GM18907 (cell line): ENCODE results near the gene TRHDE.

Experiments
- ATAC-seq: cut with Tn5 transposase; IDR thresholded peaks from one replicate; pipeline ENCODE4 v1.9.1; 2021; ENCODE audit warnings: mild to moderate bottlenecking, moderate library complexity; ENCODE audit not compliant: unreplicated experiment

TRHDE gene

GRCh38 chr12:72432037-72432604 lies 160.0 kb downstream of the TRHDE start:
- ATAC-seq: no peak

DNA sequence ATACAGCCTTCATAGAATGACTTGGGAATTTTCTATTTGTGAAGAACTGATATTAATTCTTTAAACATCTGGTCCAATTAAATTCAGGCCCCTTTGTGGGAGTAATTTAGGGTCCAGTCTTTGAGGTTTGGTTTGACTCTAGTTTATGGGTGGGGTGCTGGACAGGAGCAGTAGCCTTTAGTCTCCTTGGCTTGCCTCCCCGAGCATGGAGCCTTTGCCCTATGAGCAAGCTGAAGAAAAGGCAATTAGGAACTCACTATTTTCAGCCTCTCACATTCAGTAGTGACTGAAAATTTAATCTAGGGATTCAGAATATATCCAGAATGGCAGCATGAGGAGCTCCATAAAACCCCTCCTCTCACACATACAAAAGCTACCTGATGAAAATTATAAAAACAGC lies 161.1 kb downstream of the TRHDE start:
- no peak for ATAC-seq

GRCh38 chr12:72434999-72435398 lies 162.8 kb downstream of the TRHDE start:
- no peak for ATAC-seq

DNA sequence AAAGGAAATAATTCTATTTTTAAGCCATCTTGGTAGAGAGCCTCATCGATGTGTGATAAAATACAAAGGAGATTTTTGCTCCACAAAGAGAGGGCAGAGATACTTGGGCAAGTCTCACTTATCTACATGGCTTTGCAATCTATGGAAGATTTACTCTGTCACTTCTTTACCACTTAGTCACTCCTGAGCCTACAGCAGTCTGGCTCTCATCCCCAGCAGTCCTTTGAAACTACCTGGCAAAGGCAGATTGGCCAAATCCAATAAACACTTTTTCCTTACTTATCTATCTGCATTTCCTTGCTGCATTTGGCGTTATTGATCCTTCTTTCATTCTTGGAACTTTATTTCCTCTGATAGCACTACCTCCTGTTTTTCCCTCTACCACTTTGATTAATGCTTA lies 170.0 kb downstream of the TRHDE start:
- no peak for ATAC-seq

DNA sequence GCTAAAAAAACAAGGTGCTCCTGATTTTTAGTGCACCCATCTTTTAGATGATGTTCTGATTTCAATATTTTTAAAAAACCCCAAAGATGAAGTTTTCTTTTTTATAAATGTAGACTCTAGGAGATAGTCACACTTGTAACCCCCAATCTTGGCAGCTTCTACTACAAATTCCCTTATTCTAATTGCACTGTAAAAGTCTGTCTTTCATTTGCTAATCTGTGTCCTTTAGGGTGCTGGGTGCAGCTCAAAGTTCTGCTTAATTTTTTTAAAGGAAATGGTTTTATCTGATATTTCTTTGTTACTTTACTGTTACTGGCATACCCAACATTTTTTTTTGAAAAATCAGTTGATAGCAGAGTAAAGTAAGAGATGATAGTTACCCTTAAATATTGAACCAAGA lies 172.0 kb downstream of the TRHDE start:
- ATAC-seq: no peak

GRCh38 chr12:72444566-72444965 lies 172.4 kb downstream of the TRHDE start:
- no peak for ATAC-seq

- ATAC-seq: no peak
Measured at GRCh38 chr12:72448089-72448488, 175.9 kb downstream of the TRHDE start.

- ATAC-seq: no peak
Measured at GRCh38 chr12:72448805-72449204, 176.6 kb downstream of the TRHDE start.

- no peak for ATAC-seq
Measured at GRCh38 chr12:72453066-72453465, 180.9 kb downstream of the TRHDE start.

GRCh38 chr12:72453550-72453949 lies 181.4 kb downstream of the TRHDE start:
- no peak for ATAC-seq

DNA sequence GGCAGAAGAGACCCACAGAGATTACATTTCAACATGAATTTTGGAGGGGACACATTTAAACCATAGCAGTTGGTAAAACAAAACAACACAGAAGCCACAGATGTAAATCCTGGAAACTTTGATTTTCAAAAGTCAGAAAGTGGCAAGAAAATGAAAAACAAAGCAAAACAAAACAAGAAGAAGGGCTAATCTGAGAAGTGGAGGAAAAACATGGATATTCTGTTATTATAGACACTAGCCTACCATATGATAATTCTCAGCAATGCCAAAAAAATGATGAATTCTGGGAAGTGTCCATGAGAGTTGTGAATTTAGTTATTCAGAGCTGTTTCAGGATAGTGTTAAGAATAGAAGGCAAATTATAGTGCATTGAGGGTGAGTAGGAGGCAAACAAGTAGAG lies 192.3 kb downstream of the TRHDE start:
- no peak for ATAC-seq

DNA sequence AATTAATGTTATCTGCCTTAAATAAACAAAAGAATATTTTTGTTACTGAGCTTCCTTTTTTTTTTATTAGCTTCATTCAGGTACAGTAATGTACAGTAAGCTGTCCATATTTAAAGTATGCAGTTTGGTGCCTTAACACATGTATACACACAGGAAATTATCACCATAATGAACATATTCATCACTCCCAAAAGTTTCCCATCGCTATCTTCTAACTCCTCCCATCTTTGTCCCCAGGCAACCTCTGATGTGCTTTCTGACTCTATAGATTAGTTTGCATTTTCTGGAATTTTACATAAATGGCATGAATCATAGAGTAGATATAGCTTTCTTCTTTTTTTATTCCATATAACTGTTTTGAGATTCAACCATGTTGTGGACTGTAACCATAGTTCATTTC lies 193.0 kb downstream of the TRHDE start:
- no peak for ATAC-seq

GRCh38 chr12:72465940-72466630 lies 193.9 kb downstream of the TRHDE start:
- ATAC-seq: no peak

GRCh38 chr12:72467985-72468384 lies 195.8 kb downstream of the TRHDE start:
- ATAC-seq: no peak

- ATAC-seq: no peak
Measured at GRCh38 chr12:72468505-72468904, 196.3 kb downstream of the TRHDE start.

DNA sequence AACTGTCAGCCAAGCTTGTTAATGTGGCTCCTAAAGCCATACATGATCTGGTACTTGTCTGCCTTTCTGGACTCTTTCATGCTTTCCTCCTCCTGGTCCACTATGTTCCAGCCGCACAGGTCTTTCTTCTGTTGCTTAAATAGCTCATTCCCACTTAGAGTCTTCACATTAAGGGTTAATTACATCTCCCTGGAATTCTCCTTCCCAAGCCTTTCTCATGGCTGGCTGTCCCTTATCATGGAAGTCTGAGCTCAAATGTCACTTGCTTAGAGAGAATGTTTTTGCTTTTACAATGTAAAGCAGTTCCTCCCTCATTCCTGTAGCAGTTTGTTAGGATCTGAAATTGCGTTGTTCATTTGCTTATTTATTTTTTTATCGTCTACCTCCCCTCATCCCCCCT lies 199.6 kb downstream of the TRHDE start:
- no peak for ATAC-seq

DNA sequence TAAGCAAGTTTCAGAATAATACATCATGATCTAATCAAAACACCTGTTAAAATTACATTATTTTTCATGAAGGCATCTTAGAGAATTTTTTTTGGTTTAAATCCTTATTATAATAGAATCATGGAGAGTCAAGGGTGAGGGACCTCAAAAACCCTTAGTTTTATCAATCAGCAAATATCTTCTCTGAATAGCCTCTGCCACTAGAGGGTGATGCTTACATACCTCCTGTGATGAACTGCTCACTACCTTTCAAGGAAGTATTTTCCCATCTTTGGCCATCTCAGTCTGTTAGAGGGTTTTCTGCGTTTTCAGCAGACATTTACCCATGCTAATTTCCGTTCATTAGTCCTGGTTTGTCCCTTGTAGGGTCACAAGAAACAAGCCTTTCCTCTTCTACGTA lies 200.2 kb downstream of the TRHDE start:
- no peak for ATAC-seq

- no peak for ATAC-seq
Measured at GRCh38 chr12:72476301-72476700, 204.1 kb downstream of the TRHDE start.

DNA sequence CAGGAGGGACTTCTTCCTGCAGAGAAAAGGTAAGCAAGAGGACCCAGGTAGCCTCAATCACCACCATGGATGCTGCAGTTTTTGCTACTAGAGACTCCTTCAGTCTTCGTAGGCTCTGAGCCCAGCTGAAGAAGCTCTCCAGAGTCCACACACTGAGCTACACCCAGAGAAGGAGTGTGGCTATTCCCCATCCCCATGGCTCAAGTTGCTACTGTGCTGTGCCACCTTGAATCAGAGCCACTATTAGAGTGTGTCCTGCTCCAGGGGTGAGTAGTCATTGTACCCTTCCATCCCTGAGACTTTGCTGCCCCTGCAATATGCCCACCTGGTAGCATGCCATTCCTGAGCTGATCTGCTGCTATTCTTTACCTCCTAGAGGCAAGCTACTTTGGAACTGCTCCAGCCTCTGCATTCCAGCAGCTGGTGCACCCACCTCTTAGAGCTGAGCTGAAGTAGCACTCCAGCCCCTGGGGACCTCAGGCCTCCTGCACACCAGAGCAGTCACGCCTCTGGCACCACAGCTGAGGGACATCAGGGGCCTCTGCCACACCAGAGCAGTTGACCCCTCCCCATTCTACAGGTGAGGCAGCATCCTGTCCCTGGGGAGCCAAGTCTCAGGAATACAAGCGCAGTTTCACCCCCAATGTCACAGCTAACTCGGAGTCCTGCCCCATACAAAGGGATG lies 213.0 kb downstream of the TRHDE start:
- no peak for ATAC-seq

DNA sequence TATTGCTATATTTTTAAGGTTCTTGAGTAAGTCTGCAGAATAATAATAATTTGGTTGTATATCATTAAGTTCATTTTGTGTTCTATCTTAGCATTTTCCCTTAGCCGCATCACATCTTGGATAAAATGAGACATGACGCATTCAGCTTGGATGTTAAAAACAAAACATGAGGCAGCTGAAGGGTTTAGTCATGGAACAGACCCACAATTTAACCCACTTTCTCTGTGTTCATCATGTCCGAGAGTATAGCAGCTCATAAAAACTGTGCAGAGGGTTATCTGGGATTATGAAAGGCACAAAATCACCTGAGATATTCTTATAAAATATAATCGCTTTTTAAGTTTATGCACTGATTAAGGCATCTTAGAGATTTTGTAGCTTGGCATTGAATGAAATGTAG lies 219.3 kb downstream of the TRHDE start:
- ATAC-seq: no peak

- ATAC-seq: no peak
Measured at GRCh38 chr12:72493407-72493806, 221.2 kb downstream of the TRHDE start.

- ATAC-seq: no peak
Measured at GRCh38 chr12:72498354-72498753, 226.2 kb downstream of the TRHDE start.
